GM21447 (cell line): Measurements from ENCODE around the gene RGS6.

ENCODE experiments used
- ATAC-seq: cut with Tn5 transposase; IDR thresholded peaks from one replicate; pipeline ENCODE4 v1.9.1; 2021; ENCODE audit not compliant: unreplicated experiment

Gene RGS6

GRCh38 chr14:72237722-72238666, 305.8 kb downstream of the RGS6 start:
- ATAC-seq, result no peak

- ATAC-seq, result no peak
Measured at GRCh38 chr14:72243309-72244293, 311.4 kb downstream of the RGS6 start.

GRCh38 chr14:72247896-72248465, 315.8 kb downstream of the RGS6 start:
- ATAC-seq, result no peak

- no peak for ATAC-seq
Measured at GRCh38 chr14:72253503-72253902, 321.3 kb downstream of the RGS6 start.

GRCh38 chr14:72254202-72254936, 322.1 kb downstream of the RGS6 start:
- no peak for ATAC-seq

- ATAC-seq, result no peak
Measured at GRCh38 chr14:72254937-72255472, 322.8 kb downstream of the RGS6 start.

GRCh38 chr14:72256055-72256454, 323.8 kb downstream of the RGS6 start:
- no peak for ATAC-seq

- ATAC-seq, result no peak
Measured at GRCh38 chr14:72261068-72261467, 328.8 kb downstream of the RGS6 start.

- no peak for ATAC-seq
Measured at GRCh38 chr14:72262771-72263170, 330.5 kb downstream of the RGS6 start.

- no peak for ATAC-seq
Measured at GRCh38 chr14:72264716-72265115, 332.5 kb downstream of the RGS6 start.

- ATAC-seq, result no peak
Measured at GRCh38 chr14:72270147-72270727, 338.0 kb downstream of the RGS6 start.

GRCh38 chr14:72270749-72271148, 338.5 kb downstream of the RGS6 start:
- ATAC-seq, result no peak

GRCh38 chr14:72275242-72275641, 343.0 kb downstream of the RGS6 start:
- no peak for ATAC-seq

GRCh38 chr14:72278316-72278715, 346.1 kb downstream of the RGS6 start:
- ATAC-seq, result no peak

GRCh38 chr14:72284176-72284575, 351.9 kb downstream of the RGS6 start:
- no peak for ATAC-seq

- ATAC-seq, result no peak
Measured at GRCh38 chr14:72290241-72290640, 358.0 kb downstream of the RGS6 start.

GRCh38 chr14:72291908-72292688, 359.9 kb downstream of the RGS6 start:
- ATAC-seq, result no peak

GRCh38 chr14:72292689-72293024, 360.4 kb downstream of the RGS6 start:
- ATAC-seq, result no peak

- ATAC-seq, result no peak
Measured at GRCh38 chr14:72301352-72301751, 369.1 kb downstream of the RGS6 start.
